Pancreas (tissue), 10 donors: ENCODE measurements around the gene RFLNA. TPM values are rescaled to one million over a fixed set of nuclear protein-coding genes. Genes with fewer than 3 reads are reported as not detected.

Experiments
- ATAC-seq, 4 donors: fragments of 200-7000 bp; cut with Tn5 transposase; one replicate each; pipeline versions ENCODE4 v1.8.0 to v1.9.1; 2020; ENCODE audit warnings: mild to moderate bottlenecking in 4 of 4, moderate library complexity in 4 of 4
- DNase-seq, 6 donors: peaks; one replicate each; pipeline ENCODE4 v3.0.0-alpha.2; 2020
- FAIRE-seq: peaks from 2 replicates; lab custom pipeline; 2012; peaks lifted over from hg19 to GRCh38; lab: Jason Lieb, UNC
- H3K27ac ChIP-seq, 4 donors: fragments of 200-600 bp; sonication (generic); 1 replicate in 3 of 4; 2 replicates in 1 of 4; pipeline versions ENCODE4 v1.5.0 to v1.8.0; 2020
- H3K27me3 ChIP-seq, 4 donors: fragments of 200-600 bp; one replicate each; pipeline ENCODE4 v1.8.0; 2021
- H3K36me3 ChIP-seq, 3 donors: fragments of 200-600 bp; sonication (generic) in 1 of 3; one replicate each; pipeline versions ENCODE4 v1.5.0 to v1.8.0; 2020 to 2021
- H3K4me1 ChIP-seq, 3 donors: fragments of 200-600 bp; one replicate each; pipeline ENCODE4 v1.8.0; 2021
- H3K4me3 ChIP-seq, 4 donors: fragments of 200-600 bp; sonication (generic) in 2 of 4; one replicate each; pipeline versions ENCODE4 v1.5.0 to v1.8.0; 2020 to 2021
- H3K9me3 ChIP-seq, 4 donors: fragments of 200-600 bp; one replicate each; pipeline ENCODE4 v1.8.0; 2021
- WGBS, 2 donors: extraction: QIAGEN DNeasy Blood & Tissue Kit; methylation state at CpG; one replicate each; pipeline ENCODE4 v1.1.7; 2013; 5-methylcytosine and 5-hydroxymethylcytosine counted together
- intact Hi-C, 3 donors: fragments of 100-400 bp; cut with DNase I; formaldehyde crosslinking; loops; one replicate each; pipeline versions ENCODE4 v1.11.1 to v1.14.2; 2022
- polyA plus RNA-seq, 2 donors: library from polyadenylated mRNA; stranded (reverse); fragments of 200-250 nt; gene quantifications; one replicate each; pipeline ENCODE4 v1.2.3, GENCODE V29; 2013
- total RNA-seq, 6 donors: library from RNA; stranded (reverse); fragmentation: NEBNext Ultra II Directional in 4 of 6; extraction: Animal tissue kit (Norgen Biotek cat#: 25700) in 4 of 6; gene quantifications; one replicate each; pipeline versions ENCODE4 v1.2.1 to v1.2.4, GENCODE V29; 2021 to 2023
- TF ChIP-seq, protein P1 (sequence below), 4 donors: fragments of 200-600 bp; sonication (generic) in 3 of 4; IDR thresholded peaks; one replicate each; pipeline versions ENCODE4 v1.5.0 to v1.8.0; 2021; ENCODE audit warnings: antibody characterized with exemption in 4 of 4
- donor health status: healthy with polysubstance abuse.
- donor health status: DM: no; HTN: no; CAD: no; lungs with moderate emphysema.
- donor health status: DM: no; HTN: no; CAD: no.
- donor health status: control.
- donor health status: control.
- donor health status: Bipolar disorder and iron deficiency.
- donor health status: DM: yes; HTN: yes; CAD: no.
- donor health status: DM: no; HTN: no; CAD: no.
- donor health status: DM: no; HTN: no; CAD: no.
- donor health status: DM: yes; HTN: yes; CAD: no.

The RFLNA gene
- total and polyA plus RNA-seq, 8 donors = 0.09 to 1.3 (median 0.45) TPM

DNA sequence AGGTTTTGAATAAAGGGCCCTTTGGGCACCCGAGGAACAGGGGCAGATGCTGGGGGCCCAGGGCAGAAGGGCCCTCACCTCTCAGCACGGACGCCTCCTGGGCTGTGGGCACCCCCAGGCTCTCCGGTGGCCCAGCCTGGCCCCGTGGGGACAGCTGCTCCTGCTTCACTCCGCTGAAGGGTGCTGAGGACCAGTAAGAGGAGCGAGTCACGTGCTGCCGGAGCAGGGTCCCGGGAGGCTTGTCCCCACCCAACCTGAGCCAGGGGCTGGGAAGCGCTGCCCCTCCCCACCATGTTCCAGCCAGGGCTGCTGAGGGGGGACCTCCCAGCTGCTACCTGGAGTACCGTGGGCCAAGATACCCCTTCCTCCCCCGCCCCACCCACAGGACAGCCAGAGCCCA, 59.5 kb downstream of the RFLNA start:
- H3K36me3 ChIP-seq = peaks cover 9 to 67% (median 53%) of the 10 kb centered on the region in 3 donors
- H3K9me3 ChIP-seq = no peaks in the 10 kb centered on the region
- H3K27me3 ChIP-seq = no peaks in the 10 kb centered on the region
- FAIRE-seq (no peak), ATAC-seq (no peak), DNase-seq (no peak)
- intact Hi-C loops = no loop called here
- H3K27ac ChIP-seq = no peak overlapping the region
- WGBS, 2 donors = 83 to 87% methylated on average over 13 of the region's 13 CpGs
- TF ChIP-seq, protein P1, sequence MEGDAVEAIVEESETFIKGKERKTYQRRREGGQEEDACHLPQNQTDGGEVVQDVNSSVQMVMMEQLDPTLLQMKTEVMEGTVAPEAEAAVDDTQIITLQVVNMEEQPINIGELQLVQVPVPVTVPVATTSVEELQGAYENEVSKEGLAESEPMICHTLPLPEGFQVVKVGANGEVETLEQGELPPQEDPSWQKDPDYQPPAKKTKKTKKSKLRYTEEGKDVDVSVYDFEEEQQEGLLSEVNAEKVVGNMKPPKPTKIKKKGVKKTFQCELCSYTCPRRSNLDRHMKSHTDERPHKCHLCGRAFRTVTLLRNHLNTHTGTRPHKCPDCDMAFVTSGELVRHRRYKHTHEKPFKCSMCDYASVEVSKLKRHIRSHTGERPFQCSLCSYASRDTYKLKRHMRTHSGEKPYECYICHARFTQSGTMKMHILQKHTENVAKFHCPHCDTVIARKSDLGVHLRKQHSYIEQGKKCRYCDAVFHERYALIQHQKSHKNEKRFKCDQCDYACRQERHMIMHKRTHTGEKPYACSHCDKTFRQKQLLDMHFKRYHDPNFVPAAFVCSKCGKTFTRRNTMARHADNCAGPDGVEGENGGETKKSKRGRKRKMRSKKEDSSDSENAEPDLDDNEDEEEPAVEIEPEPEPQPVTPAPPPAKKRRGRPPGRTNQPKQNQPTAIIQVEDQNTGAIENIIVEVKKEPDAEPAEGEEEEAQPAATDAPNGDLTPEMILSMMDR (IDR thresholded peaks at IDR 0.05) = no peak
- H3K4me1 ChIP-seq = peaks cover 7 to 15% (median 7%) of the 10 kb centered on the region in 3 donors
- no peak overlapping the region for H3K4me3 ChIP-seq

DNA sequence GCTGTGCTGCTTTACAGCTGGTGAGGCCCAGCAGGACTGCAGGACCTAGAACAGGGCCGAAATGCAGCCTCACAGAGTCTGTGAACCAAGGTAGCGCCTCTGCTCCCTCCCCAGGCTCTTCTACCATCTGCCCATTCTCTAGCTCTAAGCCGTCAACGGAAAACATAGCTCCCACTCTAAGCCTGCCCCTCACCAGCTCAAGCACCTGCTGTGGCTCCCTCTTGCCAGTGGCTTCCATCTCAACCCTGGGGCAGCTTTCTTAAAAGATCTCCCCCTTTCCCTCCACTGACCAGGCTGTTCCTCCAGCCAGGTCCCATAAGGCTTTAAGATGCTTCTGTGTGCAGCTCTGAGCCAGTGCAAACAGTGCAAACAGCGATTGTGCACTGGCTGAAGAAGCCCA, 61.3 kb downstream of the RFLNA start:
- Histone ChIP-seq H3K27ac (no peak overlapping the region), H3K4me3 (no peak overlapping the region), H3K4me1 (peaks cover 20 to 32% (median 26%) of the 10 kb centered on the region in 3 donors), H3K36me3 (peaks cover 9 to 49% (median 38%) of the 10 kb centered on the region in 3 donors), H3K9me3 (no peaks in the 10 kb centered on the region), H3K27me3 (no peaks in the 10 kb centered on the region)
- FAIRE-seq = no peak
- TF ChIP-seq, protein P1 (IDR thresholded peaks at IDR 0.05) = no peak
- ATAC-seq = no peak
- no peak for DNase-seq
- WGBS, 2 donors = 90 to 94% methylated on average over 5 of the region's 5 CpGs
- intact Hi-C loops = no loop called here

DNA sequence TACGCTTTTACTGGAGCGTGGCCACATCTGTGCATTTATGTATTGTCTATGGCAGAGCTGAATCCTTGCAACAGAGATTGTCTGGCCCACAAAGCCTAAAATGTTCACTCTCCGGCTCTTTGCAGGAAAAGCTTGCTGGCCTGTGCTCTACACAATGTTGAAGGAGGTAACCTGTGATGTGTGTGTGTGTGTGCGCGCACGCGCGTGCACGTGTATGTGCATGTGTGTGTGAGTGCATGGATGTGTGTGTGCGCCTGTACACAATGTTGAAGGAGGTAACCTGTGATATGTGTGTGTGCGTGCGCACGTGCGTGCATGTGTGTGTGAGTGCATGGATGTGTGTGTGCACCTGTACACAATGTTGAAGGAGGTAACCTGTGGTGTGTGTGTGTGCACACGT, 62.7 kb downstream of the RFLNA start:
- TF ChIP-seq, protein P1 (IDR thresholded peaks at IDR 0.05) = no peak
- peaks cover 5 to 50% (median 33%) of the 10 kb centered on the region in 3 donors for H3K36me3 ChIP-seq
- DNase-seq (no peak), ATAC-seq (no peak), FAIRE-seq (no peak)
- H3K4me3 ChIP-seq = no peak overlapping the region
- no peaks in the 10 kb centered on the region for H3K9me3 ChIP-seq
- no peak overlapping the region for H3K27ac ChIP-seq
- intact Hi-C loops = no loop called here
- H3K27me3 ChIP-seq = no peaks in the 10 kb centered on the region
- 92 to 95% methylated on average over 15 of the region's 15 CpGs for WGBS, 2 donors
- peaks cover 24 to 38% (median 29%) of the 10 kb centered on the region in 3 donors for H3K4me1 ChIP-seq

DNA sequence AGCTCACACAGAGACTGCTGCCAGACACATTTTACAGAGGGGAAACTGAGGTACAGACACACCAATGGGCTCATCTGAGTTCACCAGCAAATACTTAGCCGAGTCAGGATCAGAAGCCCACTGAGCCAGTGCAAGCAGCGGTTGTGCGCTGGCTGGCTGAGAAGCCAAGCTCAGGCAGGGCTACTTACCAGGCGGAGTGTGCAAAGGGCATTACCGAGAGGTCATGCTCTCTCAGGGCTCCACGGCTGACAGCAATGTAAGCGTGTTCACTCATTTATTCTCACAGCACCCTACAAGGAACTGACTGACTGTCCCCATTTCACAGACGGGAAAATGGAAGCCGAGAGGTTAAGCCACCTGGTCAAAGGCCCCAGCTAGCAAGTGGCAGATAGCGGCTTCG, 63.7 kb downstream of the RFLNA start:
- Histone ChIP-seq H3K27ac (peak overlapping the region in 1 of 4 donors; percentile 65), H3K4me1 (peaks cover 24 to 32% (median 29%) of the 10 kb centered on the region in 3 donors), H3K36me3 (peaks cover under 1 to 46% (median 28%) of the 10 kb centered on the region in 3 donors), H3K27me3 (no peaks in the 10 kb centered on the region), H3K4me3 (no peak overlapping the region), H3K9me3 (no peaks in the 10 kb centered on the region)
- intact Hi-C loops = no loop called here
- FAIRE-seq (no peak), ATAC-seq (no peak), DNase-seq (no peak)
- TF ChIP-seq, protein P1 (IDR thresholded peaks at IDR 0.05) = no peak
- 84 to 85% methylated on average over 11 of the region's 11 CpGs for WGBS, 2 donors
